GM21619 (cell line): ENCODE data around the gene ABCC8.

Experiments
- ATAC-seq: cut with Tn5 transposase; IDR thresholded peaks from one replicate; pipeline ENCODE4 v1.9.1; 2021; ENCODE audit not compliant: unreplicated experiment

Gene ABCC8

GRCh38 chr11:17476317-17477083, at the start of gene ABCC8:
Gene ABCC8 (minus strand): TSS chr11:17476845. CDS start chr11:17476776, 69 bp downstream.
- no peak for ATAC-seq

GRCh38 chr11:17526326-17526725, 49.7 kb upstream of the ABCC8 start:
- no peak for ATAC-seq

- ATAC-seq = no peak
These were observed 48.9 kb upstream of the ABCC8 start for GRCh38 chr11:17525570-17525969.

- no peak for ATAC-seq
These were observed 47.6 kb upstream of the ABCC8 start for GRCh38 chr11:17524221-17524620.

- no peak for ATAC-seq
These were observed 46.0 kb upstream of the ABCC8 start for GRCh38 chr11:17522655-17523054.

GRCh38 chr11:17521106-17521900, 44.7 kb upstream of the ABCC8 start:
- no peak for ATAC-seq

- no peak for ATAC-seq
These were observed 42.6 kb upstream of the ABCC8 start for GRCh38 chr11:17519061-17519885.

GRCh38 chr11:17518366-17518765, 41.7 kb upstream of the ABCC8 start:
- ATAC-seq = no peak

- no peak for ATAC-seq
These were observed 40.5 kb upstream of the ABCC8 start for GRCh38 chr11:17517186-17517585.

GRCh38 chr11:17516551-17517150, 40.0 kb upstream of the ABCC8 start:
- no peak for ATAC-seq

- ATAC-seq = no peak
These were observed 39.0 kb upstream of the ABCC8 start for GRCh38 chr11:17515443-17516176.

GRCh38 chr11:17514476-17514875, 37.8 kb upstream of the ABCC8 start:
- ATAC-seq = no peak

GRCh38 chr11:17513853-17514252, 37.2 kb upstream of the ABCC8 start:
- no peak for ATAC-seq

GRCh38 chr11:17512101-17512500, 35.5 kb upstream of the ABCC8 start:
- no peak for ATAC-seq

- ATAC-seq = no peak
These were observed 34.9 kb upstream of the ABCC8 start for GRCh38 chr11:17511571-17511970.

- ATAC-seq = no peak
These were observed 34.0 kb upstream of the ABCC8 start for GRCh38 chr11:17510507-17511206.

- no peak for ATAC-seq
These were observed 32.1 kb upstream of the ABCC8 start for GRCh38 chr11:17508791-17509190.

GRCh38 chr11:17508306-17508705, 31.7 kb upstream of the ABCC8 start:
- ATAC-seq = no peak

- ATAC-seq = no peak
These were observed 31.1 kb upstream of the ABCC8 start for GRCh38 chr11:17507773-17508172.

- ATAC-seq = peak; percentile 47
These were observed 30.3 kb upstream of the ABCC8 start for GRCh38 chr11:17506942-17507341.
